HG02623 (cell line): ENCODE measurements around the gene SLC35F1.

Experiments
- ATAC-seq: cut with Tn5 transposase; IDR thresholded peaks from one replicate; pipeline ENCODE4 v1.9.1; 2021; ENCODE audit warnings: moderate library complexity; ENCODE audit not compliant: unreplicated experiment

The SLC35F1 gene

GRCh38 chr6:118305081-118305480 is 398.0 kb downstream of the SLC35F1 start:
- ATAC-seq = no peak

DNA sequence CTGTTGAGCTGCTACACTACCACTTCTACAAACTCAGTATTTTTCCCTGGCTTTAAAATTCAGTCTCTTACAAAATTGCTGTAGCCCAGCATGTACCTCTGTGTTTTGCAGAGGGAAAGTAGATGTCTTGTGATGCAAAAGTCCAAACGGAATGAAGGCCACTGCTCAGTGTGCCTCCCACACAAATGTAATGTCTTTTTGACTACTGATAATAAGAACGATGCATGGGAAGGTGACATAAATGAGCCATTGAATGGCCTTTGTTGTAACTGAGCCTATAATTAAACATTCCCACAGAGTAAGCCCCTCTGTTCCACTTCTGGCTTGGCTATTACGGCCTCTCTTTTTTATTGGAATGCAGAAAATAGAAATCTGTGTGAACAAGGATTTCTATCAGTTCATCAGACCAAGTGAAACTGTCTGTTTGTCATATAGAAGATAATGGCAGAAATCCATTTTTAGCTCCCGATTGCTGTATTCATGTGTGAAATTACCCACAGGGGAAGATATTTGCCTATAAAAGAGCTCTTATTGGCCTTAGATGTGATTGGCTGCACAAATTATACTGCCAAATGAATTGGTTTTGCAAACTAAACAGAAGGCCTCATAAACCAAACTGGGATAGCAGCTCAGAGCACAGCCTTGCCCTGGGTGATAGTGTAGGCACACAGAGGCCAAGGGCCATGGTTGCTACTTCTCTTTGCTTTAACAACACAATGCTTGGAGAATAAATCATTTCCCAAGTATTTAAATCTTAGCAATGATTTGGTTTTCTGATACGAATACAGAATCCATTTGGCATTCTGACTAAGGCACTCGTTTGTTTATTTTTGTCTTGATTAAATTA is 399.6 kb downstream of the SLC35F1 start:
- ATAC-seq = no peak

DNA sequence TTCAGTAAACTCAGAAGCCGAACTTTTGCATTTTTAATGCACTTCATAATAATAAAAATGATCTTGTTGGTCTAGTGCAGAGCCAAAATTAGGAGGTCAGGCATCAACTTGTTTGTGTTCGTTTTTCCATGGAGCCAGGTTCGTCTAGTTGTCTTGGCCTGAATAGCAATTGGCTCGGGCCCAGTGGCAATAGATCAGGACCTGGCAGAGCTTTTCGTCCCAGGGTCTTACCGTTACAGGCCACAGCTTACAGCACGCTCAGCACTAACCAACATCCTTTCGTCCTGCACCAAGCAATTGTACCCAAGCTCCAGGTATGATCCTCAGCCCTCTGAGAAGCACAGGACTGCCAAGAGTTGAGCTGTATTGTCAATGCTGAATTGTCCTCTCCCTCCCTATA is 400.5 kb downstream of the SLC35F1 start:
- ATAC-seq = no peak

DNA sequence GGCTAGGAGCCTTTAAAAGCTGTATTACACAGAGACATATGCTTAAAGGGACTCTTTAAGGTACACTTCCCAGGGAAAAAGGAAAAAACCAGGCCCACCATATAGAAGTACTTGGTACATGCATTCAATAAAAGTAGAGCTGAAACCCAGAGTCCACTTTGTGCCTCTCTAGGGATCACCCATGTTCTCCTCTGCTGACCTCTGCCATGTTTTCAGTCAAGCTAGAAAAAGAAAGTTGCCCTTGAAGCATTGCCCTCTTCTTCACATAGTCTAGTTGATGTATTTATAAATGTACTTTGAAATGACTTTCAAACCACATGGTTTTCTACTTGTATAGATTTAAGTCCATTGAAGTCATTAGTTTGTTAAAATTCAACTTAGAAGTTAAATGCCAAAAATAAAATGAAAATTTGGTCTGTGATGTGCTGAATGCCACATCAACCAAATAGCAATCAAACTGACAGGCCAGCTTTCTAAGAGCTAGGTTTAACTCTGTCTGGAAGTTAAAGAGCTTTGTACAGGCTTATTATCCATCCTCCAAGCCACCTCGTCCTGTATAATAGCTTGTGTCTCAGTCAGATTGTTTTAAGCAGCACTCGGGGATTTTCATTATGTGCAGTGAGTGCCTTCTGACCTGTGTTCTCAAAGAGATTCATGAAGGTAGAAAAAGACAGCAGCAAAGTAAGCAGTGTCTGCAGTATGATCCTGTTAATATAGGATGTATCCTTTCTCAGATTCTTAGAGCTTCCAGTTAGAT is 402.5 kb downstream of the SLC35F1 start:
- ATAC-seq = no peak

- no peak for ATAC-seq
These were observed 406.1 kb downstream of the SLC35F1 start for GRCh38 chr6:118313208-118313607.

DNA sequence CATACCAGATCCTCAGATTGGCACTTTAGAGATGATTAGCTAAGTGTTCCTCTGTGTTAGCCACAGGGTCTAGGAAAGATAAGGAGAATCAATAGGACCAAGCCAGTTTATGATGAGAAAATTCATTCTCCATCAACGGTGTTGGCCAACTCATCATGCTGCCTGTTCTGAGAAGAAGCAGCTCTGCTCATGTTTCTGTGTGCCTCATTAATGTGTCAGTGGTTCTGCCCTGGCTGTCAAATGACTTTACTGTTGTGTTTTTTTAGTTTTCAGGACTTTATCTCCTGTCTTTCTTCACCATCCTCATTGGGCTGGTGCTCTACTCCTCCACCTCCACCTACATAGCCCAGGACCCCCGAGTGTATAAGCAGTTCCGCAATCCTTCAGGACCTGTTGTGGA is 406.7 kb downstream of the SLC35F1 start:
- ATAC-seq = no peak

DNA sequence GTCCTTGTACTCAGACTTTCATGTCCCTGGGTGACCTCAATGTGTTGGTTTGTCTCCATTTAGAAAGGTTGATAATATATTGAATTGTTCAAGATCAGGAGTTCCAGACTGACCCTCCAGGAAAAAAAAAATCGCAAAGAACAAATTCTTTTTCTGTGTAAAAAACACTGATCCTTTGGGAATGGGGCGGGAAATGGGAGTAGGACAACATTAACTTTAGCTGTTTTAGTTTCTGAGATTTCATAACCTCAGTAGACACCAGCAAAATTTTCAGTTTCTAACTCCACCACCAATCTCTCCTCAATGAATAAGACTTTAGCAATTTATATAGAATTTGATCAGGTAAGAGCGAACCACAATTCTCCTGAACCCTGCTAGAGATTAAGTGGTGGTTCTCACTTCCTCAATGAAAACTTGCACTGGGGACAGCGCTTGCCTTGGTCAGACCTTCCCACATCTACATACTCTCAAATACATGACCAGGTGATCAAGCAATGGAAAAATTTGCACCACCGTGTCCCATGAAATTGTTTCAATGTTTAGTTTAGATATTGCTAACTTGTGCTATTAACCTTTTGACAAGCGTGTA is 409.8 kb downstream of the SLC35F1 start:
- no peak for ATAC-seq

GRCh38 chr6:118317581-118318563 is 410.8 kb downstream of the SLC35F1 start:
- ATAC-seq = no peak

DNA sequence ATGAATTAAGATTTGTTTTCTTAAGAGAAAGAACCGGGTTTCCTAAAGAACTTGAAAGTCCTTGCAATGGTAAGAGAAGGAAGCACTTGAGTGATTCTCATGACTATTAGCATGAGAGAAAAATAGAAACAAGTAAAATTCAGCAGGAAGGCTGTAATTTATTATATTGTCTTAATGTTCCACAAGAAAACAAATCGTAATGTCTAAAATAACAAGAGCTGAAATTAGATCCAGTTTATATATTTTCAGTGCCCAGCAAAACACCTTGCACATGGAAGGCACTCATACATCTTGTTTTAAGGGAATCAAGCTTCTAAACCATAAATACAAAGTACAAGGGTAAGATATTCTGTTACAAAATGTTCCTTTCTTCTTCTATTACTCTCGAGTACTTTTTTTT is 411.6 kb downstream of the SLC35F1 start:
- no peak for ATAC-seq

DNA sequence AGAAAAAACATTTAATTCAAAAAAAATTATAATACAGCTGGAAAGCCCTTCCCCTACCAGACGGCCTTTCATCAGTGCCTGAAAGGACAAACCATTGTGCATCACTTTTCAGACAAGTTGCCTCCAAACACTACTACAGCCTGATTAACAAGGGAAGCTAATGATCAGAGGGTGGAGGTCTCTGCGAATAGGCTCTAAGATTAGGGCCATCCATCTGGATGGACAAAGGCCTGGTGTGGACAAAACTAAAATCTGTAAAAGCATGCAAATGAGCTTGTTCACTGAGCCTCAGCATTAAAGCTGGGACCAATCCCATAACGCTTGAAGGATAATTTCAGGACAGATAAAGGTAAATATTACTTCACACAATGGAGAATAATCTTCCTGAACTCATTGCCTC is 412.4 kb downstream of the SLC35F1 start:
- ATAC-seq = no peak

- ATAC-seq = no peak
These were observed 413.0 kb downstream of the SLC35F1 start for GRCh38 chr6:118319894-118320649.

- no peak for ATAC-seq
These were observed 413.6 kb downstream of the SLC35F1 start for GRCh38 chr6:118320652-118321051.

DNA sequence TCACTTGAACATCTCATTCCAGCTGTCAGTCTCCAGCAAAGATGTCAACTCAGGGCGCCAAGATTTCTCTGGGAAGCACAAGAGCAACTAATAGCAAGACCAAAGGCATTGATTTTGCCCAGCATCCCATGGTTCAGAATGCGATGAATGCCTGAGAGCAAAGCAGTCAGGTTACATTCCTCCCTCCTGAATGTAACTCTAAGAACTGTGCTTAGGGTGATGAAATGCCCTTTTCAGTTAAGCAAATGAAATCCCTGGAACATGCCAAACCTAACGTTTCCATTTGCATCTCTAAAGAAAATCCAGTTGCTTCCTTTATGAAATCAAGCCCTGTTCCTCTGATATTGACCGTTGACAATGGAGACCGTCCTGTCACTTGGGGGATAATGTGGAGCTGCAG is 417.1 kb downstream of the SLC35F1 start:
- ATAC-seq = no peak

- no peak for ATAC-seq
These were observed 418.3 kb downstream of the SLC35F1 start for GRCh38 chr6:118325220-118325860.

DNA sequence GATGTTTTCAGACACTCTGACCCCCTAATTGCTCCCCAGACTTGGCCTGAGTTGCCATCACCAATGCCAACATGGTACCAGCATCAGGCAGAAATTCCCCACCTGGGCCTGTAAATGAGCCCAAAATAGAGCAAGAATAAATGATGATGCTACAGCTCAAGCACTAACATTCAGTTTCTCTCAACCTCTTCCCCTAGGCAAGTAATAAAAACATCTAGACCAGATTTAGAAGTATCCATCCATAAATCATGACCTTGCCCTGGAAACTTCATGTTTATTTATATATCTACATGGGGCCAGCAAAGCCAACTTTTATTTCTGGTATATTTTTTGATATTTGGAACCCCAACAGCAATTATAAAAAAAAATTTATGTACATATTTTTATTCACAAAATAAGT is 419.6 kb downstream of the SLC35F1 start:
- no peak for ATAC-seq

- ATAC-seq = no peak
These were observed 420.2 kb downstream of the SLC35F1 start for GRCh38 chr6:118327237-118327636.

DNA sequence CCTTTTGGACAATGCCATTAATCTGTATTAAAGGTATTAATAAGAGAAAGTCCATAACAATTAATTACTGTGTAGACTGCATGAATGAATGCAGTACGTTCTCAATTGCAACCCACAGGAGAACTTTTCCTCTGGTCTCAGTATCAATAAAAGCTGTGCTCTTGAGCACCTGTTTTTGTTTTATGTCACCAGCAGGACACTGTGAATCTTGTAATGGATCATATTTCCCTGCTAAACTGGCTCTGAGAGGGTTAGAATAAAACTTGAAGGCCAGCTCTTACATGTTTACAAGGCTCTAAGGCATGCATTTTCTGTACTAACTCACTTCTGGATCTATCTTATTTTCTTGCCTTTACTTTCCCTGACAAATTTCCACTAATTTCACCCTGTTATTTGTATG is 426.7 kb downstream of the SLC35F1 start:
- no peak for ATAC-seq

GRCh38 chr6:118334634-118335033 is 427.6 kb downstream of the SLC35F1 start:
- no peak for ATAC-seq

- ATAC-seq = no peak
These were observed 428.3 kb downstream of the SLC35F1 start for GRCh38 chr6:118335325-118335816.
